SJCRH30 (cell line): ENCODE data around the gene LRRC71. TPM values are rescaled to one million over a fixed set of nuclear protein-coding genes. Genes with fewer than 3 reads are reported as not detected.
"Not testable (repeated sequence)": the region's sequence is repeated elsewhere in the genome, so short reads cannot be mapped to it uniquely, and the experiment has no call there.

Experiments
- DNase-seq, 2 experiments: peaks; one replicate each; pipeline ENCODE4 v3.0.0-alpha.2; 2015 to 2020
- H3K27ac ChIP-seq: fragments of 250-450 bp; sonication (Bioruptor Pico); 2 replicates; pipeline ENCODE4 v1.5.1; 2020; ENCODE audit warnings: mild to moderate bottlenecking, moderate library complexity
- H3K27me3 ChIP-seq: fragments of 250-450 bp; sonication (Bioruptor Pico); 2 replicates; pipeline ENCODE4 v1.5.1; 2020; ENCODE audit warnings: mild to moderate bottlenecking, moderate library complexity
- H3K36me3 ChIP-seq: fragments of 250-450 bp; sonication (Bioruptor Pico); 2 replicates; pipeline ENCODE4 v1.5.1; 2020; ENCODE audit warnings: mild to moderate bottlenecking, moderate library complexity
- H3K4me1 ChIP-seq: fragments of 250-450 bp; sonication (Bioruptor Pico); 2 replicates; pipeline ENCODE4 v1.5.1; 2020; ENCODE audit warnings: mild to moderate bottlenecking, moderate library complexity
- H3K4me3 ChIP-seq: fragments of 250-450 bp; sonication (Bioruptor Pico); 2 replicates; pipeline ENCODE4 v1.5.1; 2020; ENCODE audit warnings: mild to moderate bottlenecking, moderate library complexity
- H3K9me3 ChIP-seq: fragments of 250-450 bp; sonication (Bioruptor Pico); replicated peaks from 2 replicates; pipeline ENCODE4 v1.5.1; 2020; ENCODE audit warnings: mild to moderate bottlenecking, moderate library complexity
- total RNA-seq: library from RNA; depleted of rRNA; stranded (reverse); fragments of >200 nt; shearing (Covaris generic); gene quantifications from 2 replicates; pipeline ENCODE4 v1.2.3, GENCODE V29; 2014

LRRC71 gene
- total RNA-seq, 1 experiment from 2014 or later: not detected

DNA sequence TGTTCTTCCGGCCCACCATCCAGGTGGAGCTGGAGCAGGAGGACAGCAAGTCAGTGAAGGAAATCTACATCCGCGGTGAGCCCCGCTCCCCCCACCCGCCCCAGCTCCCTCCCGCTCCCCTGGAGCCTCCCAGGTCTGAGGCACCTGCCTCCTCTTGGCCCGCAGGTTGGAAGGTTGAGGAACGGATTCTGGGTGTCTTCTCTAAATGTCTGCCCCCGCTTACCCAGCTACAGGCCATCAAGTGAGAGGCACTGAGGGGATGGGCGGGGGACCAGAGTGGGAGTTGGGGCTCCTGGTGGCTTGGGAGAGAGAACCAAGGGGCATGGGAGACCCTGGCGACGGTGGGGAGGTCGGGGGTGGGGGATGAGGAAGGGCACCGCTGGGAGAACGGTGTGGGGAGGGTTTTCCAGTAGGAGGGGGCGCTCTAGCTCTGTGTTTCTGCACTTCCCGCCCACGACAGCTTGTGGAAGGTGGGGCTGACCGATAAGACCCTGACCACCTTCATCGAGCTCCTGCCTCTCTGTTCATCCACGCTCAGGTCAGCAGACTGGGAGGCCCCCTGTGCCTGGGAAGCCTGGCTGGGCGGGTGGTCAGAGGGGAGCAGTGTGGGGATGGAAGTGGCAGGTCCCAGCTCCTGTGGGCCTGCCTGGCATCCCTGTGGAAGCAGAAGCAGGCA is 4.2 kb downstream of the LRRC71 start:
- peaks cover 6% of the 10 kb centered on the region for H3K27me3 ChIP-seq
- no peak overlapping the region for H3K4me3 ChIP-seq
- no peaks in the 10 kb centered on the region for H3K9me3 ChIP-seq
- DNase-seq: no peak
- H3K36me3 ChIP-seq: no peaks in the 10 kb centered on the region
- peaks cover 6% of the 10 kb centered on the region for H3K4me1 ChIP-seq
- H3K27ac ChIP-seq: no peak overlapping the region

DNA sequence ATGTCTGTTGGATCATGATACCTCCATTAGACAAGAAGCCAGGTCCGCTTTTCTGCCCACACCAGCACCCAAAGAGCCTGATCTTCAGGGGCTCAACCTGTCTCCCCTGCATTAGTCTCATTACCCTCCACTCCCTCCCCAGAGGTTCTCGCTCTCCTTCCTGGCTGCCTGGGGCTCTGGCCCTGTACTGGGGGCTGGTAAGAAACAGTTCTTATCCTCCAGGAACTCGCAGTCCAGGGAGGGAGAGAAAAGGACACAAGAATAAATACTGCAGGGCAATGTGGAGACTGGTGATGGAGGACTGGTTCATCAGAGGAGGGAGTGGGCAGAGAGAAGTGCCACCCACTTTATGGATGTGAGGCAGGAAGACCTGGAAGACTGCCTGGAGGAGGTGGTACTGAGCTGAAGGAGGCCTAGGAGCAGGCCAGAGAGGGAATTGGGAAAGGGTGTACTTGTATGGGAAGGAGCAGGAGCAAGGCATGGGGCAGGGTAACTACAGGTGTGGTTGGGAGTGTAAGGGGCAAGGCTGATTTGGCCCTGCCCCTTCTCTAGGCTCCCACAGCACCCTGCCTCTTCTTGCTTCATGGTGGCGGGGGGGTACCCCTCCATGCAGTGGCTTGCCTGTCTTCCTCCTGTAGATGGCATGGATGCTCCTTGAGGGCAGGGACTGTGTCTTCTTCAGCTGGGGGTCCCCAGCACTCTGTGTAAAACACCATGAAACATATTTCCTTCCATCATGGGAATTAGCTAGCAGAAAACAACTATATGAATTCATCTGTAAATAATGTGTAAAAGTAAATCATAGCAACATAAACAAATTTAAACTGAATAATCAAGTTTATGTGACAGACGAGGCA is 5.0 kb downstream of the LRRC71 start:
- Histone ChIP-seq H3K9me3 (no peaks in the 10 kb centered on the region), H3K36me3 (no peaks in the 10 kb centered on the region), H3K27ac (no peak overlapping the region), H3K27me3 (peaks cover 6% of the 10 kb centered on the region), H3K4me3 (no peak overlapping the region), H3K4me1 (peaks cover 6% of the 10 kb centered on the region)
- no peak for DNase-seq

DNA sequence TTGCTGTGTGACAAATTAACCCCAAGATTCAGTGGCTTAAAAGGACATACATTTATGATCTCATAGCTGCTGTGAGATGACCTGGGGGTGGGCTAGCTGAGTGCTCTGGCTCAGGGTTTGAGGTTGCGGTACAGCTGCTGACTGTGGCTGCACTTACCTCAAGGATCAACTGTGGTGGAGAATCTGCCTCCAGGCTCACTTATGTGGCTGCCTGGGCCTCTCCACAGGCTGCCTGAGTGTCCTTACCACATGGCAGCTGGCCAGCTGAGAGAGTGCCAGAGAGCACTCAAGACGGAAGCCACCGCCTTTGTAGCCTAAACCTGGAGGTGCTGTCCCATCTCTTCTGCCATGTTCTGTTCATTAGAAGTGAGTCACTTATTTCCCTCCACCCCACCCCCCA is 5.7 kb downstream of the LRRC71 start:
- Histone ChIP-seq H3K27ac (no peak overlapping the region), H3K9me3 (no peaks in the 10 kb centered on the region), H3K36me3 (no peaks in the 10 kb centered on the region), H3K4me1 (peaks cover 6% of the 10 kb centered on the region), H3K27me3 (peaks cover 6% of the 10 kb centered on the region), H3K4me3 (no peak overlapping the region)
- peak; percentile 94 to 96 for DNase-seq

DNA sequence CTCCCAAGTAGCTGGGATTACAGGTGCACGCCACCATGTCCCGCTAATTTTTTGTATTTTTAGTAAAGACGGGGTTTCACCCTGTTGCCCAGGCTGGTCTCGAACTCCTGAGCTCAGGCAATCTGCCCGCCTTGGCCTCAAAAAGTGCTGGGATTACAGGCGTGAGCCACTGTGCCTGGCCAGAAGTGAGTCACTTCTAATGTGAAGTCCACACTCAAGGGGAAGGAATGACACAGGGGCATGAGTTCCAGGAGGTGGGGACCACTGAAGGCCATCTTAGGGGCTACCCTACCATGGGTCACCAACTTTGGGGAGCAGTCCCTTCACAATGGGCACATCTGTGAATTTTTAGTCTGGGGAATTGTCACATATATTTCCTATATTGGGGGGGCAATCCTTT is 6.3 kb downstream of the LRRC71 start:
- H3K4me1 ChIP-seq, H3K9me3 ChIP-seq, H3K36me3 ChIP-seq, H3K4me3 ChIP-seq, H3K27ac ChIP-seq, H3K27me3 ChIP-seq, DNase-seq: not testable (repeated sequence)

DNA sequence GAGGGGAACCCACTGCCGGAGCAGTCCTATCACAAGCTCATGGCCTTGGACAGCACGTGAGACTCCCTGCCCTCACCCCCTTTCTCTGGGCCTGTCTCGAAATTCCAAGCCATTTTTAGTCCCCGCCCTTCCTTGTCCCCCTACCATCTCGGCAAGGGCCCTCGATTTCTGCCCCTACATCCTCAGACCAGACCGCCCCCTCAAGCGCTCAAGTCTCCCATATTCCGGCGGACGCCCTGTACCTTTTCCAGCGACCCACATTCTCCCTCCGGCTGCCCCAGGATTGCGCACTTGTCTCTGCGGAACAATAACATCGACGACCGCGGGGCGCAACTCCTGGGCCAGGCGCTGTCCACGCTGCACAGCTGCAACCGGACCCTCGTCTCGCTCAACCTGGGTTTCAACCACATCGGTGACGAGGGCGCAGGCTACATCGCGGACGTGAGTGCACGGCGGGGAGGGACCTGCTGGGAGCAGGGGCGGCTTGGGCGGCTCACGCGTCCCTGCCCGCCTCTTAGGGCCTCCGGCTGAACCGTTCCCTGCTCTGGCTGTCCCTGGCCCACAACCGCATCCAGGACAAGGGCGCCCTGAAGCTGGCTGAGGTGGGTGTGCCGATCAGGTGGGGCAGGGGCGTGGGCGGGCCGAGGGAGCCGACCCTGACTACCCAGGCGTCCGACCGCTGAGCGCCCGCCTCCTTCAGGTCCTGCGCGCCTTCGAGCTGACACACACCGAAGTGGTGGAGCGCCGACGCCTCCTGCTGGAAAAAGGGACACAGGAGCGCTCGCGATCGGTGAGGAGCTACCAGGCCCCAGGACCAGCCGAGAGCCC is 7.0 kb downstream of the LRRC71 start:
- Histone ChIP-seq H3K36me3 (no peaks in the 10 kb centered on the region), H3K27ac (no peak overlapping the region), H3K4me3 (no peak overlapping the region), H3K4me1 (peaks cover 6% of the 10 kb centered on the region), H3K27me3 (peaks cover 2% of the 10 kb centered on the region; the same call in 1 of the 2 replicates), H3K9me3 (no peaks in the 10 kb centered on the region)
- DNase-seq: no peak

DNA sequence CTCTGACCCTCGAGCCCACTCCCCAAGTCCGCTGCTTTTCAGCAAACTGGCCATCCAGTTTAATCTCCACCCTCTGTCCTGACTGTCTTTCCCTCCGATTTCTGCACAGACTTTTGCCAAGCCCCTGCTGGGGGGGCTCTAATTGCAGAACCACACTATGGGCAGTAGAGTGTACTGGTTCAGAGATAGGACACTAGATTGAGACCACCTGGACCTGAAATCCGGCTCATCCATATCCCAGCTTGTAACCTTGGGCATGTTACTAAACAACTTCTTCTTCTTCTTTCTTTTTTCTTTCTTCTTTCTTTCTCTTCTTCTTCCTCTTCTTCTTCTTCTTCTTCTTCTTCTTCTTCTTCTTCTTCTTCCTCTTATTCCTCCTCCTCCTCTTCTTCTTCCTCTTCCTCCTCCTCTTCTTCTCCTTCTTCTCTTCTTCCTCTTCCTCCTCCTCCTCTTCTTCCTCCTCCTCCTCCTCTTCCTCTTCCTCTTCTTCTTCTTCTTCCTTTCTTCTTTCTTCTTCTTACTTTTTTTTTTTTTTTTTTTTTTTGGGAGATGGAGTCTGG is 7.7 kb downstream of the LRRC71 start:
- DNase-seq: no peak
- H3K27me3 ChIP-seq: peaks cover 2% of the 10 kb centered on the region; the same call in 1 of the 2 replicates

DNA sequence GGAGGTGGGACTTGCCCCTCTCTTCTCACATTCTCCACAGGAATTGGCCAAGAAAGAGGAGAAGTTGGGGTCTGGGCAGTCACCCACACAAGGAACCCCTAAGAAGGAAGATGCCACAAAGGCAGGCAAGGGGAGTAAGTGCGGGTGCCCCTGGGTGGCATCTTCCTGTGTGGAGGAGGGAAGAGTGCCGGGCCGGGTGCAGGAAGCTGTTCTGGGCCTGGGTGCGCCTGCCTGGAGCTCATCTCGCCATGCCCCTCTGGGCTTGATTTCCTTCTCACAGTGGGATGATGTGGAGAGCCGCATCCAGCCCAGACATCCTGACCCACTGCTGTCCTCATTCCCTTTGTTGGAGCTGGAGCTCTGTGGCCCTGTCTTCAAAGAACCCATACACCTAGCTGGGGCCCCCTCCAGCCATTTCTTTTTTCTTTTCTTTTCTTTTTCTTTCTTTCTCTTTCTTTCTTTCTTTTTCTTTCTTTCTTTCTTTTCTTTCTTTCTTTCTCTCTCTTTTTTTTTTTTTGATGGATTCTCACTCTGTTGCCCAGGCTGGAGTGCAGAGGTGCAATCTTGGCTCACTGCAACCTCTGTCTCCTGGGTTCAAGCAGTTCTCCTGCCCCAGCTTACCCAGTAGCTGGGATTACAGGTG is 9.3 kb downstream of the LRRC71 start:
- peaks cover 6% of the 10 kb centered on the region for H3K4me1 ChIP-seq
- DNase-seq: no peak
- H3K9me3 ChIP-seq: no peaks in the 10 kb centered on the region
- no peak overlapping the region for H3K27ac ChIP-seq
- no peaks in the 10 kb centered on the region for H3K36me3 ChIP-seq
- H3K27me3 ChIP-seq: peaks cover 2% of the 10 kb centered on the region; the same call in 1 of the 2 replicates
- no peak overlapping the region for H3K4me3 ChIP-seq

More for the DNA sequence above, 7.7 kb downstream of the LRRC71 start:
- Histone ChIP-seq H3K4me3 (no peak overlapping the region), H3K9me3 (no peaks in the 10 kb centered on the region), H3K27ac (no peak overlapping the region), H3K4me1 (peaks cover 6% of the 10 kb centered on the region), H3K36me3 (no peaks in the 10 kb centered on the region)

DNA sequence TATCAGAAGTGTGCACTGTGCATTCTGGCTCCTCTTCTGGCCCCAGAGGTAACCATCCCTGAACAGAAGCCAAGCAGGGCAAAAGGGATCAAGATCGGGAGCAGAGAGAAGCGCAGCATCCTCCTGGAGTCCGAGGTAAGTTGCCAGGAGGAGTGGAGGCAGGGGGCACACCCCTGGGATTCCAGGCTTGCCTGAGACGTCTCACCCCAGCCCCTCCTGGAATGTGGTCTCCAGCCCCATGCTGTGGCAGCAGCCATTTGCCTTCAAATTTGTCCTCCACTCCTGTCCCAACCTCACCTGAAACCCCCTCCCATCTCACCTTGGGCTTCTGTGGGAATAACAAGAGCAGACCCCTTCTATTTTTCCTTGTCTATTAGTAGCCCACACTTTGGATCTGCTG is 10.1 kb downstream of the LRRC71 start:
- no peak for DNase-seq
- H3K36me3 ChIP-seq: no peaks in the 10 kb centered on the region
- H3K9me3 ChIP-seq: no peaks in the 10 kb centered on the region
- H3K4me3 ChIP-seq: no peak overlapping the region
- peaks cover 5% of the 10 kb centered on the region for H3K4me1 ChIP-seq
- H3K27me3 ChIP-seq: peaks cover 2% of the 10 kb centered on the region; the same call in 1 of the 2 replicates
- H3K27ac ChIP-seq: no peak overlapping the region

DNA sequence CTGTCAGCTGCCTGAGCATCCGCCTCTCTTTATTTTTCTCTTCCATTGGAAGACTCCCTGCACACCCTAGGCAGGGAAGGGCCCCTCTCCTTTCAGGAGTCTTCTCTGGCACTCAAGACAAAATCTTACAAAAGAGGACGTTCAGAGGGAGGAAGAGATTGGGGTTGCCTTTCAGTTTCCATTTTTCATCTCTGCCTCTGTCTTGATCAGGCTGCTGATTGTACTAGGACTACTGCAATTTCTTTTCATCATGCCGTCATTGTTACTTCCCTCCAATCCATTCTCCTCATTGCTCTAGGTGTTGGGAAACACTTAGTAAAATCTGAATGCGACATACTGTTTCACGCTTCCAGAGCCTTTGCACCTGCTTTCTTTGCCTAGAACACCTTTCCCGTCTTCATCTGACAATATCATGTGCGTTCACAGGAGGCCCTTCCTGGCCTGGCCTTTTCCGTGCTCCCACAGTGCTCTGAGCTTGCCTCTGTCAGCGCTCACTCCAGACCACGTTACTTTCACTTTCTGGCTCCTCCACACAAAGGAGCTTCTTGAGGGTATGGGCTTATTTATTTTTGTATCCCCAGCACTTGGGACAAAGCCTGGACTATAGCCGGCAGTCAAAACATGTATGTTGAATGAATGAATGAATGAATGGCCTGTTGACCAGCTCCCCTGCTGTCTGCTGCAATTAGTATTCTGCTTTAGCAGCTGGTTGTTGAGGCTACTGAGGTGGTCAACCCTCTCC is 10.9 kb downstream of the LRRC71 start:
- Histone ChIP-seq H3K4me1 (no peaks in the 10 kb centered on the region), H3K27ac (no peak overlapping the region), H3K4me3 (no peak overlapping the region), H3K27me3 (peaks cover 2% of the 10 kb centered on the region; the same call in 1 of the 2 replicates), H3K36me3 (no peaks in the 10 kb centered on the region), H3K9me3 (no peaks in the 10 kb centered on the region)
- DNase-seq: no peak

DNA sequence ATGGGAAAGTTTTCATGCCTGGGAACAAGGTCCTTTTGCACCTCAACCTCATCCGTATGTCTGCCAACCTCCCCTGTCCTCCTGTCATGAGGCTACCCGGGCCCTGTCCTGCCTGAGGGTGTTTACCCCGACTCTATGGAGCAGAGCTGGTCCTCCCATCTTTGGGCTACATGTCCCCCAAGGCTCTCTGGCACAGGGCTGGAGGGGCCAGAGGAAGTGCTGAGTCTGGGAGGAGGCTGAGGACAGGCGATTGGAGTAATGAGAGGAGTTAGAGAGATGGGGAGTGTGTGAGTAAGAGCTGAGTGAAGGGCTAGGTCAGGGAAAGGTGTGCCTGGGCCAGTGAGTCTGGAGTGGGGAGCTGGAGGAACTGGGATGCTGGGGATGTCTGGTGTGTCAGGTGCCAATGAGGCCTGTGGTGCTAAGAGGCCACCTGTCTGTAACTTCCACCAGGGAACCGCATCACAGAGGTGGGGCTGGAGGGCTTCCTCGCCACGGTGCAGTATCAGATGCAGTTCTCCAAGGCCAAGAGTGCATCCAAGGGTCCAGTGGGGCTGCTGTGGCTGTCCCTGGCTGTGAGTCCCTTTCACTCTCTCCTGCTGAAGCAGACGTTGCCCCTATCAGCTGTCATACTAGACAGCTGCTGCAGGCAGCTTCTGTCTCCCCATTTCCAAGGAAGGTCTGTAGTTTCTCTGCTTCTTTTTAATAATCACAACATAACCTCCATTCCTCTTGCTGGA is 11.7 kb downstream of the LRRC71 start:
- no peaks in the 10 kb centered on the region for H3K36me3 ChIP-seq
- H3K4me3 ChIP-seq: no peak overlapping the region
- no peaks in the 10 kb centered on the region for H3K4me1 ChIP-seq
- DNase-seq: peak in 1 of 2 experiments; percentile 24
- H3K27ac ChIP-seq: no peak overlapping the region
- peaks cover 2% of the 10 kb centered on the region; the same call in 1 of the 2 replicates for H3K27me3 ChIP-seq
- no peaks in the 10 kb centered on the region for H3K9me3 ChIP-seq

DNA sequence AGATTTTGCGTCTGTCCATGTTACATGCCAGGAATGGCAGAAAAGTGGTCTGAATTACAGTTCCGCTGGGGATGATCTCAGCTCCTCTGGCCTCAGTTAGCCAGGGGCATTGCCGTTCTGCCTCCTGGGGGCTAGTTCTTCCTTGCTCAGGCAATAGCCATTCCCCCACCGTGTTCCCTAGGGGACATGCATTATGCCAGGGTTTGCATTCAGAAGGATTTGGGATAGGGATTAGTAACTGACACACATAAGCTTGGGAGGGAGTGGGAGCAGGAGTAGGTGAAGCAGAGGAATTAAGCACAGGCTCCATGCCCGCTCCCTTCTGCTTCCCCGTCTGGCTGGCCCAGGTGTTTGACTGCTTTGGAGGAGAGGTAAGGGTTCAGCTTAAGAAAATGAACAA is 12.7 kb downstream of the LRRC71 start:
- no peaks in the 10 kb centered on the region for H3K36me3 ChIP-seq
- H3K4me1 ChIP-seq: no peaks in the 10 kb centered on the region
- no peaks in the 10 kb centered on the region for H3K27me3 ChIP-seq
- DNase-seq: no peak
- no peak overlapping the region for H3K4me3 ChIP-seq
- no peak overlapping the region for H3K27ac ChIP-seq
- H3K9me3 ChIP-seq: no peaks in the 10 kb centered on the region

DNA sequence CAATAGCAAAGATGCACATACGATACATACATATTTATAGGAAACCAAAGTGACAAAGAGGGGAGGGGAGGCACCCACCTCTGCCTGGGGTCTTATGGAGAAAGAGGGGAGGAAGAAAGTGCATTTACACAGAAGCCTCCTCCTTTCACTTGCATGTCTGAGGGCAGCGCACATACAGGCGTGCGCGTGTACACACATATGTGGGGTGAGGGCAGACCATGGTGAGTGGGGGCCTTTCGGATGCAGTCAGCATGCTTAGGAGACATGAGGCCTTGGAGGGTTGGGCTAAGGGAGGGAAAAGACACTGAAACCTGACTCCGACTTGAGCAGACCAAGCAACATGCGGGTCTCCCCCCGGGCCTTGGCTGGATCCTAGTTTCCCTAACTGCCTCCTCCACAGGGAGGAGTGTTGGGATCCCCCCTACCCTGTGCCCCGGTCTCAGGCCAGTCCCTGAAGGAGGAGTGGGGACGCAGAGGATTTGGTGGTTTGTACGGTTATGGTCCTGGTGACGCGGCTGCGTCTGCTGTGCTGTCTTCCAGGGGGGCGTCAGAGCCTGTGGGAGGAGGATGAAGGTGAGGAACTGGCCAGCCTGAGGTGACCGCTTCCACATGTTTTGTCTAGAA is 15.2 kb downstream of the LRRC71 start:
- no peak for DNase-seq
- Histone ChIP-seq H3K4me1 (no peaks in the 10 kb centered on the region), H3K27me3 (no peaks in the 10 kb centered on the region), H3K27ac (no peak overlapping the region), H3K4me3 (no peak overlapping the region), H3K36me3 (no peaks in the 10 kb centered on the region; the same call in 1 of the 2 replicates), H3K9me3 (no peaks in the 10 kb centered on the region)

DNA sequence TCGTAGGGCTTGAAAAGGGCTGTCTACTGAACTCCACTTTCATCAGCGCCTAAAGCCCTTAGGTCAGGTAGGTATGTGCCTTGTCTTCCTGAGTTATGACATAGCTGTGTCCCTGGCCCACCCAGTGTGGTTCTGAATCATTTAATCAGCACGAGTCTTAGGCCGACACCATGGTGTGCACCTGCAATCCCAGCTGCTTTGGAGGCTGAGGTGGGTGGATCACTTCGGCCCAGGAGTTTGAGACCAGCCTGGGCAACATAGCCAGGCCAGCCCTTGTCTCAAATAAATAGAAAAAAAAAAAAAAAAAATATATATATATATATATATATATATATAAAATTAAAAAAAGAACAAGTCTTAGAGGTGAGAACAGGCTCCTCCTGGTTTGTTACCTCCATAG is 15.8 kb downstream of the LRRC71 start:
- H3K27me3 ChIP-seq: no peaks in the 10 kb centered on the region
- H3K27ac ChIP-seq: no peak overlapping the region
- no peak overlapping the region for H3K4me3 ChIP-seq
- no peaks in the 10 kb centered on the region for H3K4me1 ChIP-seq
- DNase-seq: no peak
- no peaks in the 10 kb centered on the region for H3K9me3 ChIP-seq
- H3K36me3 ChIP-seq: no peaks in the 10 kb centered on the region; the same call in 1 of the 2 replicates
